Measurements from ENCODE around the gene FLRT1.

GRCh38 chr11:64022125-64022784 lies 13.5 kb upstream of the FLRT1 start:
- TF ChIP-seq CTCF (IDR thresholded peaks at IDR 0.05; ENCODE audit: insufficient read depth, low read length, poor library complexity, severe bottlenecking) (no peak), EZH2phosphoT487 (conservative IDR thresholded peaks at IDR 0.05; ENCODE audit: low read length) (no peak)

Measured in SU-DHL-6 (cell line).